ENCODE measurements around the gene MAGI1. TPM values are rescaled to one million over a fixed set of nuclear protein-coding genes. Genes with fewer than 3 reads are reported as not detected.

The MAGI1 gene
- total RNA-seq, 1 donor from 2014 or later = 47.1 TPM

GRCh38 chr3:65930648-65931047 is 108.1 kb downstream of the MAGI1 start:
- Histone ChIP-seq H3K36me3 (no peaks in the 10 kb centered on the region), H3K4me3 (no peak overlapping the region), H3K4me1 (no peaks in the 10 kb centered on the region), H3K27ac (no peak overlapping the region), H3K9me3 (no peaks in the 10 kb centered on the region), H3K27me3 (no peaks in the 10 kb centered on the region)
- intact Hi-C loops (cut with DNase I) = no loop called here
- no peak for DNase-seq (ENCODE audit: extremely low spot score in 2 of 2)
- TF ChIP-seq POLR2AphosphoS5 (IDR thresholded peaks at IDR 0.05; ENCODE audit: insufficient read depth in 1 of 2, low read depth in 1 of 2) (no peak), POLR2A (IDR thresholded peaks at IDR 0.05) (no peak)
- TF ChIP-seq, protein P1, sequence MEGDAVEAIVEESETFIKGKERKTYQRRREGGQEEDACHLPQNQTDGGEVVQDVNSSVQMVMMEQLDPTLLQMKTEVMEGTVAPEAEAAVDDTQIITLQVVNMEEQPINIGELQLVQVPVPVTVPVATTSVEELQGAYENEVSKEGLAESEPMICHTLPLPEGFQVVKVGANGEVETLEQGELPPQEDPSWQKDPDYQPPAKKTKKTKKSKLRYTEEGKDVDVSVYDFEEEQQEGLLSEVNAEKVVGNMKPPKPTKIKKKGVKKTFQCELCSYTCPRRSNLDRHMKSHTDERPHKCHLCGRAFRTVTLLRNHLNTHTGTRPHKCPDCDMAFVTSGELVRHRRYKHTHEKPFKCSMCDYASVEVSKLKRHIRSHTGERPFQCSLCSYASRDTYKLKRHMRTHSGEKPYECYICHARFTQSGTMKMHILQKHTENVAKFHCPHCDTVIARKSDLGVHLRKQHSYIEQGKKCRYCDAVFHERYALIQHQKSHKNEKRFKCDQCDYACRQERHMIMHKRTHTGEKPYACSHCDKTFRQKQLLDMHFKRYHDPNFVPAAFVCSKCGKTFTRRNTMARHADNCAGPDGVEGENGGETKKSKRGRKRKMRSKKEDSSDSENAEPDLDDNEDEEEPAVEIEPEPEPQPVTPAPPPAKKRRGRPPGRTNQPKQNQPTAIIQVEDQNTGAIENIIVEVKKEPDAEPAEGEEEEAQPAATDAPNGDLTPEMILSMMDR (IDR thresholded peaks at IDR 0.05) = no peak

GRCh38 chr3:65928110-65928509 is 110.6 kb downstream of the MAGI1 start:
- Histone ChIP-seq H3K4me1 (no peaks in the 10 kb centered on the region), H3K27ac (no peak overlapping the region), H3K27me3 (no peaks in the 10 kb centered on the region), H3K9me3 (no peaks in the 10 kb centered on the region), H3K36me3 (no peaks in the 10 kb centered on the region), H3K4me3 (no peak overlapping the region)
- intact Hi-C loops (cut with DNase I) = no loop called here
- TF ChIP-seq, protein P1 (IDR thresholded peaks at IDR 0.05) = no peak
- no peak for TF ChIP-seq POLR2A (IDR thresholded peaks at IDR 0.05)
- TF ChIP-seq POLR2AphosphoS5 (IDR thresholded peaks at IDR 0.05; ENCODE audit: insufficient read depth in 1 of 2, low read depth in 1 of 2) = no peak
- no peak for DNase-seq (ENCODE audit: extremely low spot score in 2 of 2)

- H3K4me3 ChIP-seq = no peak overlapping the region
- no peaks in the 10 kb centered on the region for H3K9me3 ChIP-seq
- no peak for DNase-seq (ENCODE audit: extremely low spot score in 2 of 2)
- H3K27ac ChIP-seq = no peak overlapping the region
- H3K36me3 ChIP-seq = no peaks in the 10 kb centered on the region
- H3K4me1 ChIP-seq = no peaks in the 10 kb centered on the region
- H3K27me3 ChIP-seq = no peaks in the 10 kb centered on the region
- TF ChIP-seq POLR2AphosphoS5 (IDR thresholded peaks at IDR 0.05; ENCODE audit: insufficient read depth in 1 of 2, low read depth in 1 of 2) (no peak), POLR2A (IDR thresholded peaks at IDR 0.05) (no peak)
- TF ChIP-seq, protein P1 (IDR thresholded peaks at IDR 0.05) = no peak
- intact Hi-C loops (cut with DNase I) = no loop called here
These were observed 111.1 kb downstream of the MAGI1 start for GRCh38 chr3:65927576-65927975.

GRCh38 chr3:65925254-65925954 is 113.3 kb downstream of the MAGI1 start:
- H3K36me3 ChIP-seq = no peaks in the 10 kb centered on the region
- no peak overlapping the region for H3K27ac ChIP-seq
- intact Hi-C loops (cut with DNase I) = no loop called here
- TF ChIP-seq POLR2A (IDR thresholded peaks at IDR 0.05) (no peak), POLR2AphosphoS5 (IDR thresholded peaks at IDR 0.05; ENCODE audit: insufficient read depth in 1 of 2, low read depth in 1 of 2) (no peak)
- TF ChIP-seq, protein P1 (IDR thresholded peaks at IDR 0.05) = no peak
- no peaks in the 10 kb centered on the region for H3K4me1 ChIP-seq
- no peak overlapping the region for H3K4me3 ChIP-seq
- DNase-seq (ENCODE audit: extremely low spot score in 2 of 2) = no peak
- H3K27me3 ChIP-seq = no peaks in the 10 kb centered on the region
- H3K9me3 ChIP-seq = no peaks in the 10 kb centered on the region

- no peak overlapping the region for H3K27ac ChIP-seq
- DNase-seq (ENCODE audit: extremely low spot score in 2 of 2) = no peak
- H3K4me3 ChIP-seq = no peak overlapping the region
- no peaks in the 10 kb centered on the region for H3K27me3 ChIP-seq
- no peaks in the 10 kb centered on the region for H3K4me1 ChIP-seq
- no peaks in the 10 kb centered on the region for H3K36me3 ChIP-seq
- no peaks in the 10 kb centered on the region for H3K9me3 ChIP-seq
- intact Hi-C loops (cut with DNase I) = no loop called here
- TF ChIP-seq POLR2AphosphoS5 (IDR thresholded peaks at IDR 0.05; ENCODE audit: insufficient read depth in 1 of 2, low read depth in 1 of 2) = no peak
- TF ChIP-seq, protein P1 (IDR thresholded peaks at IDR 0.05) = no peak
- TF ChIP-seq POLR2A (IDR thresholded peaks at IDR 0.05) = no peak
These were observed 114.0 kb downstream of the MAGI1 start for GRCh38 chr3:65924762-65925161.

All from vagina (tissue), 2 donors.